ENCODE measurements around the gene LRFN2.

The LRFN2 gene

GRCh38 chr6:40387871-40388264, 199.3 kb downstream of the LRFN2 start:
- no peaks in the 10 kb centered on the region; the same call in 1 of the 2 replicates for H3K36me3 ChIP-seq (ENCODE audit: control insufficient read depth, insufficient read depth, low read length)
- no peaks in the 10 kb centered on the region for H3K27me3 ChIP-seq (ENCODE audit: control insufficient read depth, insufficient read depth, low read length)
- no peak for DNase-seq (ENCODE audit: low read depth, low spot score)
- no CpG with 5 or more reads among the region's 5 CpGs for WGBS (ENCODE audit: insufficient coverage, insufficient read length)
- no peak overlapping the region for H3K4me3 ChIP-seq (ENCODE audit: low read length)
- H3K27ac ChIP-seq (ENCODE audit: low read length): no peak overlapping the region
- no peaks in the 10 kb centered on the region; the same call in 1 of the 2 replicates for H3K4me1 ChIP-seq (ENCODE audit: control insufficient read depth, insufficient read depth, low read length)
- H3K9me3 ChIP-seq (ENCODE audit: control insufficient read depth, insufficient read depth, low read length): no peaks in the 10 kb centered on the region

GRCh38 chr6:40387127-40387870, 199.9 kb downstream of the LRFN2 start:
- Histone ChIP-seq H3K27me3 (ENCODE audit: control insufficient read depth, insufficient read depth, low read length) (no peaks in the 10 kb centered on the region), H3K4me1 (ENCODE audit: control insufficient read depth, insufficient read depth, low read length) (no peaks in the 10 kb centered on the region; the same call in 1 of the 2 replicates), H3K27ac (ENCODE audit: low read length) (no peak overlapping the region), H3K36me3 (ENCODE audit: control insufficient read depth, insufficient read depth, low read length) (no peaks in the 10 kb centered on the region; the same call in 1 of the 2 replicates), H3K9me3 (ENCODE audit: control insufficient read depth, insufficient read depth, low read length) (no peaks in the 10 kb centered on the region), H3K4me3 (ENCODE audit: low read length) (no peak overlapping the region)
- WGBS (ENCODE audit: insufficient coverage, insufficient read length): no CpG with 5 or more reads among the region's 4 CpGs
- no peak for DNase-seq (ENCODE audit: low read depth, low spot score)

- WGBS (ENCODE audit: insufficient coverage, insufficient read length): no CpG with 5 or more reads among the region's 3 CpGs
- Histone ChIP-seq H3K27ac (ENCODE audit: low read length) (no peak overlapping the region), H3K27me3 (ENCODE audit: control insufficient read depth, insufficient read depth, low read length) (no peaks in the 10 kb centered on the region), H3K36me3 (ENCODE audit: control insufficient read depth, insufficient read depth, low read length) (no peaks in the 10 kb centered on the region), H3K9me3 (ENCODE audit: control insufficient read depth, insufficient read depth, low read length) (no peaks in the 10 kb centered on the region), H3K4me3 (ENCODE audit: low read length) (no peak overlapping the region), H3K4me1 (ENCODE audit: control insufficient read depth, insufficient read depth, low read length) (no peaks in the 10 kb centered on the region; the same call in 1 of the 2 replicates)
- no peak for DNase-seq (ENCODE audit: low read depth, low spot score)
Observed at GRCh38 chr6:40386200-40386599, 201.0 kb downstream of the LRFN2 start.

GRCh38 chr6:40383348-40384115, 203.6 kb downstream of the LRFN2 start:
- no peaks in the 10 kb centered on the region for H3K4me1 ChIP-seq (ENCODE audit: control insufficient read depth, insufficient read depth, low read length)
- DNase-seq (ENCODE audit: low read depth, low spot score): no peak
- H3K27ac ChIP-seq (ENCODE audit: low read length): no peak overlapping the region
- no peaks in the 10 kb centered on the region for H3K36me3 ChIP-seq (ENCODE audit: control insufficient read depth, insufficient read depth, low read length)
- no peaks in the 10 kb centered on the region for H3K9me3 ChIP-seq (ENCODE audit: control insufficient read depth, insufficient read depth, low read length)
- no peaks in the 10 kb centered on the region for H3K27me3 ChIP-seq (ENCODE audit: control insufficient read depth, insufficient read depth, low read length)
- no peak overlapping the region for H3K4me3 ChIP-seq (ENCODE audit: low read length)
- no CpG with 5 or more reads among the region's 3 CpGs for WGBS (ENCODE audit: insufficient coverage, insufficient read length)

GRCh38 chr6:40380271-40380670, 206.9 kb downstream of the LRFN2 start:
- no peaks in the 10 kb centered on the region for H3K27me3 ChIP-seq (ENCODE audit: control insufficient read depth, insufficient read depth, low read length)
- H3K4me3 ChIP-seq (ENCODE audit: low read length): no peak overlapping the region
- no peaks in the 10 kb centered on the region for H3K4me1 ChIP-seq (ENCODE audit: control insufficient read depth, insufficient read depth, low read length)
- DNase-seq (ENCODE audit: low read depth, low spot score): no peak
- H3K27ac ChIP-seq (ENCODE audit: low read length): no peak overlapping the region
- H3K36me3 ChIP-seq (ENCODE audit: control insufficient read depth, insufficient read depth, low read length): no peaks in the 10 kb centered on the region
- 100% methylated on average over 1 of the region's 4 CpGs for WGBS (ENCODE audit: insufficient coverage, insufficient read length)
- no peaks in the 10 kb centered on the region for H3K9me3 ChIP-seq (ENCODE audit: control insufficient read depth, insufficient read depth, low read length)

- no peak overlapping the region for H3K4me3 ChIP-seq (ENCODE audit: low read length)
- no peaks in the 10 kb centered on the region for H3K36me3 ChIP-seq (ENCODE audit: control insufficient read depth, insufficient read depth, low read length)
- DNase-seq (ENCODE audit: low read depth, low spot score): no peak
- no peak overlapping the region for H3K27ac ChIP-seq (ENCODE audit: low read length)
- no peaks in the 10 kb centered on the region for H3K9me3 ChIP-seq (ENCODE audit: control insufficient read depth, insufficient read depth, low read length)
- H3K27me3 ChIP-seq (ENCODE audit: control insufficient read depth, insufficient read depth, low read length): no peaks in the 10 kb centered on the region
- WGBS (ENCODE audit: insufficient coverage, insufficient read length): no CpG with 5 or more reads among the region's 1 CpG
- H3K4me1 ChIP-seq (ENCODE audit: control insufficient read depth, insufficient read depth, low read length): no peaks in the 10 kb centered on the region
Observed at GRCh38 chr6:40379811-40380210, 207.4 kb downstream of the LRFN2 start.

- H3K9me3 ChIP-seq (ENCODE audit: control insufficient read depth, insufficient read depth, low read length): no peaks in the 10 kb centered on the region
- H3K36me3 ChIP-seq (ENCODE audit: control insufficient read depth, insufficient read depth, low read length): no peaks in the 10 kb centered on the region
- no peak for DNase-seq (ENCODE audit: low read depth, low spot score)
- H3K4me3 ChIP-seq (ENCODE audit: low read length): no peak overlapping the region
- no peaks in the 10 kb centered on the region for H3K27me3 ChIP-seq (ENCODE audit: control insufficient read depth, insufficient read depth, low read length)
- no peak overlapping the region for H3K27ac ChIP-seq (ENCODE audit: low read length)
- WGBS (ENCODE audit: insufficient coverage, insufficient read length): no CpG with 5 or more reads among the region's 11 CpGs
- H3K4me1 ChIP-seq (ENCODE audit: control insufficient read depth, insufficient read depth, low read length): no peaks in the 10 kb centered on the region
Observed at GRCh38 chr6:40378725-40379074, 208.5 kb downstream of the LRFN2 start.

- H3K9me3 ChIP-seq (ENCODE audit: control insufficient read depth, insufficient read depth, low read length): no peaks in the 10 kb centered on the region
Observed at GRCh38 chr6:40378071-40378724, 209.0 kb downstream of the LRFN2 start.

GRCh38 chr6:40377173-40377806, 209.9 kb downstream of the LRFN2 start:
- no peak overlapping the region for H3K4me3 ChIP-seq (ENCODE audit: low read length)
- H3K36me3 ChIP-seq (ENCODE audit: control insufficient read depth, insufficient read depth, low read length): no peaks in the 10 kb centered on the region
- H3K4me1 ChIP-seq (ENCODE audit: control insufficient read depth, insufficient read depth, low read length): no peaks in the 10 kb centered on the region
- H3K27me3 ChIP-seq (ENCODE audit: control insufficient read depth, insufficient read depth, low read length): no peaks in the 10 kb centered on the region
- H3K27ac ChIP-seq (ENCODE audit: low read length): no peak overlapping the region
- WGBS (ENCODE audit: insufficient coverage, insufficient read length): no CpG with 5 or more reads among the region's 2 CpGs
- H3K9me3 ChIP-seq (ENCODE audit: control insufficient read depth, insufficient read depth, low read length): no peaks in the 10 kb centered on the region
- DNase-seq (ENCODE audit: low read depth, low spot score): no peak

More at GRCh38 chr6:40378071-40378724, 209.0 kb downstream of the LRFN2 start:
- Histone ChIP-seq H3K27ac (ENCODE audit: low read length) (no peak overlapping the region), H3K27me3 (ENCODE audit: control insufficient read depth, insufficient read depth, low read length) (no peaks in the 10 kb centered on the region), H3K4me3 (ENCODE audit: low read length) (no peak overlapping the region), H3K4me1 (ENCODE audit: control insufficient read depth, insufficient read depth, low read length) (no peaks in the 10 kb centered on the region), H3K36me3 (ENCODE audit: control insufficient read depth, insufficient read depth, low read length) (no peaks in the 10 kb centered on the region)
- no CpG with 5 or more reads among the region's 21 CpGs for whole genome bisulfite sequencing (ENCODE audit: insufficient coverage, insufficient read length)
- no peak for DNase-seq (ENCODE audit: low read depth, low spot score)

GRCh38 chr6:40376113-40376650, 211.0 kb downstream of the LRFN2 start:
- Histone ChIP-seq H3K27me3 (ENCODE audit: control insufficient read depth, insufficient read depth, low read length) (no peaks in the 10 kb centered on the region), H3K4me3 (ENCODE audit: low read length) (no peak overlapping the region), H3K36me3 (ENCODE audit: control insufficient read depth, insufficient read depth, low read length) (no peaks in the 10 kb centered on the region), H3K9me3 (ENCODE audit: control insufficient read depth, insufficient read depth, low read length) (no peaks in the 10 kb centered on the region), H3K27ac (ENCODE audit: low read length) (no peak overlapping the region), H3K4me1 (ENCODE audit: control insufficient read depth, insufficient read depth, low read length) (no peaks in the 10 kb centered on the region)
- no peak for DNase-seq (ENCODE audit: low read depth, low spot score)
- no CpG with 5 or more reads among the region's 1 CpG for WGBS (ENCODE audit: insufficient coverage, insufficient read length)

Measured in iPS DF 6.9 (cell line).